Heart left ventricle (tissue), 16 donors: ENCODE measurements around the gene HMX1. TPM values are rescaled to one million over a fixed set of nuclear protein-coding genes. Genes with fewer than 3 reads are reported as not detected.
A peak's percentile ranks its signal among the peaks of the same experiment; 100 is the strongest.

Source experiments
- ATAC-seq, 4 donors: fragments of 200-7000 bp; cut with Tn5 transposase; one replicate each; pipeline ENCODE4 v1.9.1; 2020 to 2022; ENCODE audit warnings: moderate library complexity in 4 of 4, mild to moderate bottlenecking in 3 of 4, moderate number of reproducible peaks in 1 of 4
- DNase-seq, 5 donors: peaks; one replicate each; pipeline ENCODE4 v3.0.0-alpha.2; 2020
- H3K27ac ChIP-seq, 12 donors: fragments of 200-600 bp; sonication (generic) in 4 of 12; one replicate each; pipeline versions ENCODE4 v1.5.0 to v1.8.0; 2016 to 2022; ENCODE audit warnings: mild to moderate bottlenecking in 2 of 12
- H3K27me3 ChIP-seq, 9 donors: fragments of 200-600 bp; sonication (generic) in 2 of 9; one replicate each; pipeline versions ENCODE4 v1.5.1 to v1.8.0; 2016 to 2022; ENCODE audit warnings: mild to moderate bottlenecking in 3 of 9
- H3K36me3 ChIP-seq, 9 donors: fragments of 200-600 bp; sonication (generic) in 2 of 9; one replicate each; pipeline versions ENCODE4 v1.5.0 to v1.8.0; 2018 to 2022; ENCODE audit warnings: mild to moderate bottlenecking in 2 of 9
- H3K4me1 ChIP-seq, 12 donors: fragments of 200-600 bp; sonication (generic) in 4 of 12; one replicate each; pipeline versions ENCODE4 v1.5.0 to v1.8.0; 2016 to 2022; ENCODE audit warnings: mild to moderate bottlenecking in 3 of 12
- H3K4me3 ChIP-seq, 12 donors: fragments of 200-600 bp; sonication (generic) in 4 of 12; one replicate each; pipeline versions ENCODE4 v1.5.0 to v1.8.0; 2017 to 2022; ENCODE audit warnings: mild to moderate bottlenecking in 9 of 12, moderate library complexity in 4 of 12
- H3K9me3 ChIP-seq, 12 donors: fragments of 200-600 bp; sonication (generic) in 4 of 12; one replicate each; pipeline versions ENCODE4 v1.5.0 to v1.8.0; 2016 to 2022; ENCODE audit warnings: mild to moderate bottlenecking in 1 of 12
- CTCF ChIP-seq, 12 donors: fragments of 200-600 bp; sonication (generic) in 4 of 12; IDR thresholded peaks; one replicate each; pipeline versions ENCODE4 v1.5.0 to v1.8.0; 2018 to 2022; ENCODE audit warnings: antibody characterized with exemption in 12 of 12, mild to moderate bottlenecking in 5 of 12
- POLR2A ChIP-seq, 2 donors: fragments of 450-650 bp; IDR thresholded peaks; one replicate each; pipeline ENCODE4 v1.6.1; 2017; ENCODE audit warnings: antibody characterized with exemption in 2 of 2, mild to moderate bottlenecking in 2 of 2, moderate library complexity in 2 of 2
- WGBS, 4 donors: extraction: QIAGEN DNeasy Blood & Tissue Kit in 2 of 4; methylation state at CpG; one replicate each; pipeline versions ENCODE4 v1.1.5 to v1.1.7; 2013 to 2018; 5-methylcytosine and 5-hydroxymethylcytosine counted together
- intact Hi-C, 10 donors: fragments of 100-400 bp; cut with DNase I; formaldehyde crosslinking; loops; one replicate each; pipeline versions ENCODE4 v1.11.1 to v1.14.2; 2022
- polyA plus RNA-seq, 2 donors: library from polyadenylated mRNA; stranded (reverse); fragments of 200-250 nt; gene quantifications; one replicate each; pipeline ENCODE4 v1.2.3, GENCODE V29; 2013
- total RNA-seq, 9 donors: library from RNA; depleted of rRNA in 2 of 9; stranded (reverse); fragments of >200 nt in 2 of 9; fragmentation: NEBNext Ultra II Directional in 3 of 9; extraction: Animal tissue kit (Norgen Biotek cat#: 25700) in 3 of 9; gene quantifications; one replicate each; pipeline versions ENCODE4 v1.1.0 to v1.2.4, GENCODE V29; 2016 to 2023
- donor health status: ischemic (EF 13 %, LVEDD 7.1; RV severe dilation, severe dysfunction).
- donor health status: healthy with polysubstance abuse.
- donor health status: DM: no; HTN: yes; CAD: no.
- donor health status: DM: no; HTN: no; CAD: no.
- donor health status: ischemic (EF 25% LVEDD 6.9; RV normal size, moderate dysfunction).
- donor health status: ischemic (EF 25% LVEDD 5.7; RV mildly dilated, moderate dysfunction).
- donor health status: healthy.
- donor health status: DM: yes; HTN: yes; CAD: no.
- donor health status: ischemic (EF 35%, LVEDD 5.7; RV mildly dilated, moderate dysfunction).
- donor health status: nonischemic (EF 11% LVEDD 7.7; RV severe dilation, severe dysfunction).
- donor health status: DM: yes; HTN: yes; CAD: no.
- donor health status: PGD.
- donor health status: ischemic (EF 29% LVEDD 5.4; RV normal size, mild dysfunction).
- donor health status: nonischemic (EF 23%, LVEDD 6.1; RV moderate dilation, normal function).

Gene HMX1
- total and polyA plus RNA-seq, 11 donors = 0.25 TPM; not detected in 10

GRCh38 chr4:8859550-8860095, 12.0 kb downstream of the HMX1 start:
- H3K27me3 ChIP-seq = peaks cover 82 to 100% (median 97%) of the 10 kb centered on the region in 9 donors
- TF ChIP-seq CTCF (IDR thresholded peaks at IDR 0.05) (no peak), POLR2A (IDR thresholded peaks at IDR 0.05) (no peak)
- no peak overlapping the region for H3K4me3 ChIP-seq
- no peak overlapping the region for H3K27ac ChIP-seq
- peak in 1 of 5 donors; percentile 17 for DNase-seq
- WGBS, 4 donors = 1 to 3% (median 2%) methylated on average over 21 to 38 of the region's 38 CpGs
- intact Hi-C loops = no loop called here
- H3K4me1 ChIP-seq = peaks cover 0 to 47% (median 10%) of the 10 kb centered on the region in 12 donors
- ATAC-seq = no peak
- no peaks in the 10 kb centered on the region for H3K9me3 ChIP-seq
- H3K36me3 ChIP-seq = no peaks in the 10 kb centered on the region

DNA sequence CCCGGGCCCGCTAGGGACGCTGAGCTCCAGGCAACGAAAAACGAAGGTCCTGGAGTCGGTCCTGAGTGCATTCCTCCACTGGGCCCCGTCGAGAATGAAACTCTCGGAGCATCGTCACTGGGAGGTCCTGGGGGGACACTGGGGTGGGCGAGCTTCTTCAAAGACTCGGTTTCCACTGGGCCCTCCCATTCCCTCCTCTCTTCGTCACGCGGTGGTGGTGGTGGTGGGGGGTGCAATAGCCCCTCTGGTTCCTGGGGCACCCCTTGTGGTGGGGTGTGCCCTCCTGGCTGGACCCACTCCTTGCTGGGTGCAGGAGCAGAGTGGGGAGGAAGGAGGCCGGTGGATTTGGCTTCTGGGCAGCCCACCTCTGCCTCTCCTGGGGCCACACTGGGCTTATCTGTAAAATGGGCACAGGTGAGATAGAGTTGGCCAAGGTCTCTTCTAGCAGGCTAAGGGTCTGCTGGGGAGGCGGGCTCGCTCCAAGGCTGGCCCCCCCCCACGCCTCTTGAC, 12.9 kb downstream of the HMX1 start:
- intact Hi-C loops = no loop called here
- Histone ChIP-seq H3K27me3 (peaks cover 73 to 100% (median 96%) of the 10 kb centered on the region in 9 donors), H3K4me1 (peaks cover 0 to 47% (median 10%) of the 10 kb centered on the region in 12 donors), H3K27ac (no peak overlapping the region), H3K36me3 (no peaks in the 10 kb centered on the region), H3K9me3 (no peaks in the 10 kb centered on the region), H3K4me3 (no peak overlapping the region)
- DNase-seq (peak in 2 of 5 donors; percentile 10 to 42), ATAC-seq (no peak)
- 0 to 6% (median 2%) methylated on average over 2 to 19 of the region's 19 CpGs for WGBS, 4 donors
- TF ChIP-seq POLR2A (IDR thresholded peaks at IDR 0.05) (no peak), CTCF (IDR thresholded peaks at IDR 0.05) (no peak)

GRCh38 chr4:8857766-8858700, 13.6 kb downstream of the HMX1 start:
- no peak overlapping the region for H3K27ac ChIP-seq
- 0 to 1% (median 1%) methylated on average over 58 to 74 of the region's 74 CpGs for WGBS, 4 donors

More at GRCh38 chr4:8857766-8858700, 13.6 kb downstream of the HMX1 start:
- Histone ChIP-seq H3K4me3 (peak overlapping the region in 4 of 12 donors; percentile 2 to 38 (median 15)), H3K27me3 (peaks cover 71 to 100% (median 96%) of the 10 kb centered on the region in 9 donors), H3K4me1 (peaks cover 0 to 42% (median 10%) of the 10 kb centered on the region in 12 donors), H3K36me3 (no peaks in the 10 kb centered on the region), H3K9me3 (peaks cover 0 to 2% (median 0%) of the 10 kb centered on the region in 12 donors)
- intact Hi-C loops = no loop called here
- no peak for ATAC-seq
- DNase-seq = peak in 2 of 5 donors; percentile 13 to 47
- TF ChIP-seq CTCF (IDR thresholded peaks at IDR 0.05) (no peak), POLR2A (IDR thresholded peaks at IDR 0.05) (no peak)
